HG03064 (cell line): ENCODE measurements around the gene DCLRE1C.
"Not testable (repeated sequence)": the region's sequence is repeated elsewhere in the genome, so short reads cannot be mapped to it uniquely, and the experiment has no call there.

ENCODE experiments used
- ATAC-seq: cut with Tn5 transposase; IDR thresholded peaks from one replicate; pipeline ENCODE4 v1.9.1; 2021; ENCODE audit warnings: low read depth; ENCODE audit not compliant: unreplicated experiment

DCLRE1C gene

GRCh38 chr10:14891151-14891550, 62.7 kb downstream of the DCLRE1C start:
- no peak for ATAC-seq

GRCh38 chr10:14889318-14889717, 64.6 kb downstream of the DCLRE1C start:
- no peak for ATAC-seq

- ATAC-seq = no peak
These were observed 69.8 kb downstream of the DCLRE1C start for GRCh38 chr10:14884082-14884481.

- ATAC-seq = no peak
These were observed 73.7 kb downstream of the DCLRE1C start for GRCh38 chr10:14880229-14880628.

GRCh38 chr10:14879928-14880193, 74.0 kb downstream of the DCLRE1C start:
- ATAC-seq = no peak

GRCh38 chr10:14879124-14879927, 74.6 kb downstream of the DCLRE1C start:
- ATAC-seq = no peak

GRCh38 chr10:14878266-14879123, 75.4 kb downstream of the DCLRE1C start, which contains the start of gene SUV39H2:
Gene SUV39H2 (plus strand): TSS chr10:14878866. CDS start chr10:14878889, 23 bp downstream.
- ATAC-seq = peak; percentile 89

GRCh38 chr10:14876764-14877163, 77.1 kb downstream of the DCLRE1C start:
- ATAC-seq = no peak

- no peak for ATAC-seq
These were observed 78.0 kb downstream of the DCLRE1C start for GRCh38 chr10:14875941-14876340.

GRCh38 chr10:14873090-14873760, 80.7 kb downstream of the DCLRE1C start:
- no peak for ATAC-seq

GRCh38 chr10:14864871-14865270, 89.0 kb downstream of the DCLRE1C start:
- ATAC-seq = not testable (repeated sequence)

- not testable (repeated sequence) for ATAC-seq
These were observed 89.4 kb downstream of the DCLRE1C start for GRCh38 chr10:14864466-14864865.

- ATAC-seq = no peak
These were observed 93.1 kb downstream of the DCLRE1C start for GRCh38 chr10:14860791-14861190.

GRCh38 chr10:14859775-14860174, 94.1 kb downstream of the DCLRE1C start:
- ATAC-seq = no peak

- ATAC-seq = no peak
These were observed 94.9 kb downstream of the DCLRE1C start for GRCh38 chr10:14859043-14859442.

GRCh38 chr10:14858338-14858960, 95.4 kb downstream of the DCLRE1C start:
- no peak for ATAC-seq

GRCh38 chr10:14855453-14855852, 98.4 kb downstream of the DCLRE1C start:
- ATAC-seq = no peak

GRCh38 chr10:14852236-14852635, 101.7 kb downstream of the DCLRE1C start:
- ATAC-seq = no peak
